CD4-positive, alpha-beta T cell treated with Interleukin-6 for 4 hours (primary cell): ENCODE measurements around the gene TBL1Y.
"Not testable (repeated sequence)": the region's sequence is repeated elsewhere in the genome, so short reads cannot be mapped to it uniquely, and the experiment has no call there.

Experiments used
- DNase-seq: peaks from one replicate; pipeline ENCODE4 v3.0.0-alpha.2; 2020; ENCODE audit warnings: mixed read lengths

Gene TBL1Y

GRCh38 chrY:6977783-6978182, 67.3 kb downstream of the TBL1Y start:
- DNase-seq = no peak

- no peak for DNase-seq
Measured at GRCh38 chrY:6983221-6983620, 72.7 kb downstream of the TBL1Y start.

GRCh38 chrY:6987811-6988210, 77.3 kb downstream of the TBL1Y start:
- DNase-seq = no peak

- no peak for DNase-seq
Measured at GRCh38 chrY:6989886-6990620, 79.6 kb downstream of the TBL1Y start.

GRCh38 chrY:6992041-6992440, 81.5 kb downstream of the TBL1Y start:
- DNase-seq = no peak

GRCh38 chrY:6995987-6996386, 85.5 kb downstream of the TBL1Y start:
- DNase-seq = no peak

- no peak for DNase-seq
Measured at GRCh38 chrY:6997503-6998066, 87.1 kb downstream of the TBL1Y start.

GRCh38 chrY:6999905-7000304, 89.4 kb downstream of the TBL1Y start:
- no peak for DNase-seq

- DNase-seq = no peak
Measured at GRCh38 chrY:7002581-7002980, 92.1 kb downstream of the TBL1Y start.

- no peak for DNase-seq
Measured at GRCh38 chrY:7007911-7008310, 97.4 kb downstream of the TBL1Y start.

- DNase-seq = no peak
Measured at GRCh38 chrY:7008578-7009355, 98.3 kb downstream of the TBL1Y start.

- DNase-seq = no peak
Measured at GRCh38 chrY:7013051-7013450, 102.6 kb downstream of the TBL1Y start.

- no peak for DNase-seq
Measured at GRCh38 chrY:7016521-7016920, 106.0 kb downstream of the TBL1Y start.

- DNase-seq = no peak
Measured at GRCh38 chrY:7017244-7018080, 107.0 kb downstream of the TBL1Y start.

GRCh38 chrY:7039037-7039436, 128.5 kb downstream of the TBL1Y start:
- DNase-seq = no peak

- no peak for DNase-seq
Measured at GRCh38 chrY:7040662-7041061, 130.2 kb downstream of the TBL1Y start.

GRCh38 chrY:7041983-7042382, 131.5 kb downstream of the TBL1Y start:
- no peak for DNase-seq

GRCh38 chrY:7052461-7052860, 142.0 kb downstream of the TBL1Y start:
- DNase-seq = not testable (repeated sequence)

GRCh38 chrY:7056886-7057285, 146.4 kb downstream of the TBL1Y start:
- no peak for DNase-seq

GRCh38 chrY:7078725-7079124, 168.2 kb downstream of the TBL1Y start:
- DNase-seq = no peak

- DNase-seq = not testable (repeated sequence)
Measured at GRCh38 chrY:7080548-7080947, 170.1 kb downstream of the TBL1Y start.

- no peak for DNase-seq
Measured at GRCh38 chrY:7085606-7086005, 175.1 kb downstream of the TBL1Y start.

- no peak for DNase-seq
Measured at GRCh38 chrY:7092836-7093235, 182.3 kb downstream of the TBL1Y start.
